Suprapubic skin (tissue), 4 donors: Measurements from ENCODE around the gene FILIP1L. TPM values are rescaled to one million over a fixed set of nuclear protein-coding genes. Genes with fewer than 3 reads are reported as not detected.

Experiments
- DNase-seq, 2 donors: peaks; one replicate each; pipeline ENCODE4 v3.0.0-alpha.2; 2019; ENCODE audit warnings: low spot score in 2 of 2
- H3K27ac ChIP-seq: fragments of 200-600 bp; sonication (generic); one replicate; pipeline ENCODE4 v1.5.1; 2019
- H3K27me3 ChIP-seq: fragments of 200-600 bp; sonication (generic); one replicate; pipeline ENCODE4 v1.5.1; 2019
- H3K36me3 ChIP-seq: fragments of 200-600 bp; sonication (generic); one replicate; pipeline ENCODE4 v1.5.1; 2019
- H3K4me1 ChIP-seq: fragments of 200-600 bp; sonication (generic); one replicate; pipeline ENCODE4 v1.5.1; 2019
- H3K4me3 ChIP-seq: fragments of 200-600 bp; sonication (generic); one replicate; pipeline ENCODE4 v1.5.1; 2019; ENCODE audit warnings: mild to moderate bottlenecking
- H3K9me3 ChIP-seq: fragments of 200-600 bp; sonication (generic); one replicate; pipeline ENCODE4 v1.5.1; 2019
- EP300 ChIP-seq: sonication (generic); formaldehyde crosslinking; IDR thresholded peaks from one replicate; pipeline ENCODE4 v1.6.1; 2017; ENCODE audit warnings: antibody characterized with exemption
- POLR2A ChIP-seq, 2 donors: fragments of 450-650 bp; IDR thresholded peaks; one replicate each; pipeline ENCODE4 v1.6.1; 2017; ENCODE audit warnings: antibody characterized with exemption in 2 of 2, mild to moderate bottlenecking in 2 of 2, moderate library complexity in 2 of 2
- POLR2AphosphoS5 ChIP-seq, 3 donors: sonication (generic); formaldehyde crosslinking; IDR thresholded peaks; one replicate each; pipeline ENCODE4 v1.6.1; 2017; ENCODE audit warnings: antibody characterized with exemption in 3 of 3
- WGBS: methylation state at CpG from one replicate; pipeline ENCODE4 v1.1.5; 2018; 5-methylcytosine and 5-hydroxymethylcytosine counted together
- total RNA-seq, 4 donors: library from RNA; depleted of rRNA; stranded (reverse); fragments of >200 nt; gene quantifications; one replicate each; pipeline ENCODE4 v1.1.0, GENCODE V29; 2016
- TF ChIP-seq, protein P1 (sequence below), 2 donors: fragments of 200-600 bp in 1 of 2; fragments of 450-650 bp in 1 of 2; sonication (generic) in 1 of 2; IDR thresholded peaks; one replicate each; pipeline ENCODE4 v1.5.1; 2016 to 2019; ENCODE audit warnings: antibody characterized with exemption in 2 of 2, mild to moderate bottlenecking in 1 of 2, moderate library complexity in 1 of 2

The FILIP1L gene
- total RNA-seq, 4 donors from 2014 or later: 14.0 to 19.9 (median 15.9) TPM

DNA sequence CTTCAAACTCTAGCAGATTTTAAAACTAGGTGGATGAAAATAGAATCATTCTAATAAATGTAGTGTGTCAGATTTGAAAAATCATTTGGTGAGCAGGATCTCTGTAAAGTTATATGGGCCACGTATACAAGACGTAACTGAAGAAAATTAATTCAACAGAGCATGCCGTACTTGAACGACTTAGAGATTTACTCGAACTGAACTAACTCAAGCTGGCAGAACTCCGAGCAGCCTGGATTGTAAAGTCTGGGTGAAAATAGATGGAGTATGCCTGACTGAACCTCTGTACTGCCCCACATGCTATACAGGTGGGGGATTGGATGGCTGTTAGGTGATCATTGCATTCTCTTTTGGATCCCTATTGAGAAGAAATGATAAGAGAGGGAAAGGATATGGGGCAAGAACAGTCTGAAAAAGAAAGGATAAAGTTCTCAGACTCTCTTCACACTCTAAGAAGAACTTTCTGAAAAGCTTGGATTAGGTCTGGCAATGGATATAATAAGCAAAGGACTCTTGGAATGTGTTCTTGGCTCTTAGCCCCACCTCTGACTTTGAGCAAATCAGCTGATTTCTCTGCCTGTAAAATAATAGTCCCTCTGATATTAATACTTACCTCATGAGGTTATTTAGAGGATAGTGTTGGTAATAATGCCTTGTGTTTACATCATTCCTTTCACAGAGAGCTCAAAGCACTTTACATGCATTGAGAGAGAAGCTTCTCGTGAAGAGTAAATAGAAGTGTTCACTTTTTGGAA lies 147.5 kb downstream of the FILIP1L start:
- 82% methylated on average over 7 of the region's 7 CpGs for WGBS
- H3K4me3 ChIP-seq: no peak overlapping the region
- no peaks in the 10 kb centered on the region for H3K9me3 ChIP-seq
- H3K27me3 ChIP-seq: no peaks in the 10 kb centered on the region
- TF ChIP-seq, protein P1, sequence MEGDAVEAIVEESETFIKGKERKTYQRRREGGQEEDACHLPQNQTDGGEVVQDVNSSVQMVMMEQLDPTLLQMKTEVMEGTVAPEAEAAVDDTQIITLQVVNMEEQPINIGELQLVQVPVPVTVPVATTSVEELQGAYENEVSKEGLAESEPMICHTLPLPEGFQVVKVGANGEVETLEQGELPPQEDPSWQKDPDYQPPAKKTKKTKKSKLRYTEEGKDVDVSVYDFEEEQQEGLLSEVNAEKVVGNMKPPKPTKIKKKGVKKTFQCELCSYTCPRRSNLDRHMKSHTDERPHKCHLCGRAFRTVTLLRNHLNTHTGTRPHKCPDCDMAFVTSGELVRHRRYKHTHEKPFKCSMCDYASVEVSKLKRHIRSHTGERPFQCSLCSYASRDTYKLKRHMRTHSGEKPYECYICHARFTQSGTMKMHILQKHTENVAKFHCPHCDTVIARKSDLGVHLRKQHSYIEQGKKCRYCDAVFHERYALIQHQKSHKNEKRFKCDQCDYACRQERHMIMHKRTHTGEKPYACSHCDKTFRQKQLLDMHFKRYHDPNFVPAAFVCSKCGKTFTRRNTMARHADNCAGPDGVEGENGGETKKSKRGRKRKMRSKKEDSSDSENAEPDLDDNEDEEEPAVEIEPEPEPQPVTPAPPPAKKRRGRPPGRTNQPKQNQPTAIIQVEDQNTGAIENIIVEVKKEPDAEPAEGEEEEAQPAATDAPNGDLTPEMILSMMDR (IDR thresholded peaks at IDR 0.05): no peak
- TF ChIP-seq EP300 (no peak), POLR2A (IDR thresholded peaks at IDR 0.05) (no peak), POLR2AphosphoS5 (IDR thresholded peaks at IDR 0.05) (no peak)
- H3K36me3 ChIP-seq: no peaks in the 10 kb centered on the region
- H3K27ac ChIP-seq: peak overlapping the region; percentile 70
- no peak for DNase-seq
- H3K4me1 ChIP-seq: peaks cover 56% of the 10 kb centered on the region

DNA sequence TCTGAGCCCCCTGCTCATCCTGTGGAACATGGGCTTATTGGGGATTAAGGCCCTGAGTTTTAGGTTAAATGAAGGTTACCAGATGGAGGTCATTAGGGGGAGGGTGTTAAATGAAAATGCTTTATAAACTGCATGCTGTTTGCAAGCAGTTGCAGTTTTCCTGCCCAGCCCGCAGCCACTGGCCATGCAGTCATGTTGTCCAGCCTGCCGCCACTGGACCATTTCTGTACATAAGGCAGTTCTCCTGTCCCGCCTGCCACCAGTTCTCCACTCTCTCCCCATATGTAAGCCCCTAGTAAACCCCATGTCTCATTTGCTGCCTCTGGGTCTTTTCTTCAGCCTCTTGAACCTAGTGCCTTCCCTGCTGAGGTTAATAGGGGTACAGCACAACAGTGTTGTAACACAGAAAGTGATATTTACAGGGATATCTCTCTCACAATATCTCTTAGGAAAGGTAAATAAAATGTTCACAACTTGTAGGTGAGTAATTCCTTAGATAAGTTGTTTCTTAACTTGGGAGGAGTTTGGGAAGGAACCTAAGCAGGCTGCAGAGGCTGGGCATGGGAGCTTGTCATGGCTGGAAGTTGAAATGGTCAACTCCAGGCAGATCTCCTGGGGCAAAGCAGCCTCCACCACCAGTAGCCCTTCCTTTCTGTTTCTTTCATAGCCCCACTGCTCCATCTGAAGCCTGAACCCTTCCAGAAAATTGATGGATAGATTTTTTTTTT lies 148.5 kb downstream of the FILIP1L start:
- Histone ChIP-seq H3K27me3 (no peaks in the 10 kb centered on the region), H3K27ac (peak overlapping the region; percentile 29), H3K4me3 (no peak overlapping the region), H3K9me3 (no peaks in the 10 kb centered on the region), H3K4me1 (peaks cover 64% of the 10 kb centered on the region), H3K36me3 (no peaks in the 10 kb centered on the region)
- DNase-seq: no peak
- TF ChIP-seq POLR2A (IDR thresholded peaks at IDR 0.05) (no peak), POLR2AphosphoS5 (IDR thresholded peaks at IDR 0.05) (no peak), EP300 (no peak)
- TF ChIP-seq, protein P1 (IDR thresholded peaks at IDR 0.05): no peak
- 96% methylated on average over 3 of the region's 3 CpGs for WGBS

DNA sequence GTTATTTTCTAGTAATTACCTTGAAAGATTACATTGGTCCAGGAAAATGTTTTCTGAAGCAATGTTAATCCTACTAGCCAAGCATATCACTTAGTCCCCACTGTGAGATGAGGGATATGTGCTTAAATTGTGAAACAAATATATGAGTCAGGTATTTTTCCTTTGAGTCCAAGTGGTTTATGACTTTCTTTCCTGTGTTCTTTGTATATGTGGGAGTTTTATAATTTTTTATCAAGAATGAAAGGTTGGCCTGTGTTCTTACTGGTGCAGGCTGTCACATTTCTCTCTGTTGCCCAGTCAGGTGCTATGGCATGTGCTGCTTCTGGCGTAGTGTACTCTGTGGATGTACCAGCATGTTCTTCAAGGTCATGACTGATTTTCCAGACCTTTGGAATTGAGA lies 149.2 kb downstream of the FILIP1L start:
- Histone ChIP-seq H3K27ac (peak overlapping the region; percentile 29), H3K36me3 (no peaks in the 10 kb centered on the region), H3K4me1 (peaks cover 62% of the 10 kb centered on the region), H3K9me3 (no peaks in the 10 kb centered on the region), H3K27me3 (no peaks in the 10 kb centered on the region), H3K4me3 (no peak overlapping the region)
- WGBS: 72% methylated on average over 1 of the region's 1 CpG
- DNase-seq: no peak
- TF ChIP-seq POLR2A (IDR thresholded peaks at IDR 0.05): no peak
- TF ChIP-seq, protein P1 (IDR thresholded peaks at IDR 0.05): no peak
- no peak for TF ChIP-seq POLR2AphosphoS5 (IDR thresholded peaks at IDR 0.05)
- no peak for TF ChIP-seq EP300

DNA sequence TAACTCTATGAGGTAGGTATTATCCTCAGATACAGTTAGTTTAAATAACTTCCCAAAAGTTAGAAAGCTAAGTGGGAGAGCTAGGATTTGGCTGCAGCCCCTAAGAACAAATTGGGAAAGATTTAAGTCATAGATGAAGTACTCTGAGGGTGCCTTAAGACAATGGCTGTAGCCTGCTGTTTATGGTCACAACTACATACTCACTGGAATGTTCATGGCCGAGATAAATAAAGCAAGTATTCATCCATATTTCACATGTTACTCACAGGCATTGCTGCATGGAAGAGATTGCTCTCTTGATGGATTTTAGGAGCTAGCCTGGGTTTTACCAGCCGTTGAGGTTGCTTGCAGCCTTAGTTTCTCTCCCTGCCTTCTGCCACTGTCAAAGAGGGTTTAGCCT lies 151.6 kb downstream of the FILIP1L start:
- peaks cover 41% of the 10 kb centered on the region for H3K4me1 ChIP-seq
- WGBS: 94% methylated on average over 2 of the region's 2 CpGs

More for the DNA sequence above, 151.6 kb downstream of the FILIP1L start:
- H3K27me3 ChIP-seq: no peaks in the 10 kb centered on the region
- no peak overlapping the region for H3K4me3 ChIP-seq
- H3K9me3 ChIP-seq: no peaks in the 10 kb centered on the region
- no peaks in the 10 kb centered on the region for H3K36me3 ChIP-seq
- no peak for DNase-seq
- no peak overlapping the region for H3K27ac ChIP-seq
- TF ChIP-seq, protein P1 (IDR thresholded peaks at IDR 0.05): no peak
- no peak for TF ChIP-seq POLR2AphosphoS5 (IDR thresholded peaks at IDR 0.05)
- no peak for TF ChIP-seq POLR2A (IDR thresholded peaks at IDR 0.05)
- no peak for TF ChIP-seq EP300
